Ectodermal cell (in vitro differentiated cells): ENCODE results near the gene NCOA3.

Source experiments
- H3K27ac ChIP-seq: 2 replicates; pipeline ENCODE4 v1.7.0; 2013; ENCODE audit warnings: mild to moderate bottlenecking, low read depth, low read length; ENCODE audit not compliant: insufficient read depth, poor library complexity, severe bottlenecking
- H3K27me3 ChIP-seq: 2 replicates; pipeline ENCODE4 v1.7.0; 2013; ENCODE audit warnings: mild to moderate bottlenecking, low read length; ENCODE audit not compliant: insufficient read depth, control insufficient read depth, poor library complexity, severe bottlenecking
- H3K36me3 ChIP-seq: one replicate; pipeline ENCODE4 v1.7.0; 2013; ENCODE audit warnings: low read length; ENCODE audit not compliant: control insufficient read depth, insufficient read depth
- H3K4me1 ChIP-seq: one replicate; pipeline ENCODE4 v1.7.0; 2013; ENCODE audit warnings: low read length; ENCODE audit not compliant: control insufficient read depth, insufficient read depth
- H3K4me3 ChIP-seq: 2 replicates; pipeline ENCODE4 v1.7.0; 2013; ENCODE audit warnings: low read depth, low read length, control low read depth; ENCODE audit not compliant: insufficient read depth
- H3K9me3 ChIP-seq: 2 replicates; pipeline ENCODE4 v1.7.0; 2013; ENCODE audit warnings: mild to moderate bottlenecking, low read length, moderate library complexity; ENCODE audit not compliant: control insufficient read depth
- WGBS, 2 experiments: methylation state at CpG; one replicate each; pipeline ENCODE4 v1.1.7; 2013; ENCODE audit warnings: missing lambda C conversion rate in 2 of 2; 5-methylcytosine and 5-hydroxymethylcytosine counted together

NCOA3 gene

GRCh38 chr20:47704746-47705496 lies 203.2 kb downstream of the NCOA3 start:
- Histone ChIP-seq H3K4me1 (peaks cover 3% of the 10 kb centered on the region), H3K27ac (no peak overlapping the region), H3K9me3 (no peaks in the 10 kb centered on the region), H3K36me3 (no peaks in the 10 kb centered on the region), H3K27me3 (no peaks in the 10 kb centered on the region), H3K4me3 (no peak overlapping the region)
- WGBS, 2 experiments = 88 to 89% methylated on average over 15 of the region's 15 CpGs

- H3K9me3 ChIP-seq = no peaks in the 10 kb centered on the region
- no peak overlapping the region for H3K4me3 ChIP-seq
- no peak overlapping the region for H3K27ac ChIP-seq
- 89 to 97% methylated on average over 7 of the region's 7 CpGs for WGBS, 2 experiments
- H3K36me3 ChIP-seq = no peaks in the 10 kb centered on the region
- H3K4me1 ChIP-seq = peaks cover 3% of the 10 kb centered on the region
- H3K27me3 ChIP-seq = no peaks in the 10 kb centered on the region
Measured at GRCh38 chr20:47705497-47705856, 203.8 kb downstream of the NCOA3 start.

- no peak overlapping the region for H3K4me3 ChIP-seq
Measured at GRCh38 chr20:47706345-47706744, 204.7 kb downstream of the NCOA3 start.

More at GRCh38 chr20:47706345-47706744, 204.7 kb downstream of the NCOA3 start:
- H3K9me3 ChIP-seq = no peaks in the 10 kb centered on the region
- no peaks in the 10 kb centered on the region for H3K36me3 ChIP-seq
- H3K4me1 ChIP-seq = peaks cover 3% of the 10 kb centered on the region
- H3K27ac ChIP-seq = no peak overlapping the region
- WGBS, 2 experiments = 93 to 97% methylated on average over 5 of the region's 5 CpGs
- H3K27me3 ChIP-seq = no peaks in the 10 kb centered on the region
